HFFc6 (cell line): ENCODE data around the gene IL33. TPM values are rescaled to one million over a fixed set of nuclear protein-coding genes. Genes with fewer than 3 reads are reported as not detected.
A peak's percentile ranks its signal among the peaks of the same experiment; 100 is the strongest.

Experiments used
- DNase-seq: peaks from one replicate; pipeline ENCODE4 v3.0.0-alpha.2; 2018
- H3K27ac Mint-ChIP-seq: 2 replicates; pipeline ENCODE4 v1.8.0; 2020; ENCODE audit warnings: mild to moderate bottlenecking, mixed read lengths
- H3K27me3 Mint-ChIP-seq: 2 replicates; pipeline ENCODE4 v1.8.0; 2021; ENCODE audit warnings: mild to moderate bottlenecking, moderate library complexity, mixed read lengths; ENCODE audit not compliant: insufficient read depth
- H3K36me3 Mint-ChIP-seq: 2 replicates; pipeline ENCODE4 v1.8.0; 2021; ENCODE audit warnings: low read depth, mixed read lengths
- H3K4me1 Mint-ChIP-seq: 2 replicates; pipeline ENCODE4 v1.8.0; 2020; ENCODE audit warnings: low read depth, mixed read lengths
- H3K4me3 Mint-ChIP-seq: 2 replicates; pipeline ENCODE4 v1.8.0; 2020; ENCODE audit warnings: mild to moderate bottlenecking, moderate library complexity, mixed read lengths
- H3K9me3 Mint-ChIP-seq: 2 replicates; pipeline ENCODE4 v1.8.0; 2020; ENCODE audit warnings: mild to moderate bottlenecking, mixed read lengths
- CTCF ChIP-seq: fragments of 200-600 bp; sonication (generic); IDR thresholded peaks from 2 replicates; pipeline ENCODE4 v1.5.0; 2021; ENCODE audit warnings: antibody characterized with exemption, mild to moderate bottlenecking
- total RNA-seq, 6 experiments: library from RNA; stranded (reverse); fragmentation: NEBNext Ultra II Directional; extraction: Animal tissue kit (Norgen Biotek cat#: 25700); gene quantifications; 2 replicates in 1 of 6; 3 replicates in 5 of 6; pipeline ENCODE4 v1.2.3, GENCODE V29; 2021

The IL33 gene
- total RNA-seq, 6 experiments from 2014 or later = 0.09 TPM; not detected in 5

- Mint-ChIP-seq H3K4me3 (no peak overlapping the region), H3K9me3 (no peaks in the 10 kb centered on the region), H3K27ac (no peak overlapping the region), H3K27me3 (peaks cover 2% of the 10 kb centered on the region), H3K36me3 (no peaks in the 10 kb centered on the region), H3K4me1 (peaks cover 30% of the 10 kb centered on the region)
- DNase-seq = no peak
- no peak for TF ChIP-seq CTCF
Measured at GRCh38 chr9:6216951-6217350, 1.3 kb downstream of the IL33 start.

GRCh38 chr9:6218099-6218502, 2.5 kb downstream of the IL33 start:
- no peak overlapping the region; the same call in 1 of the 2 replicates for H3K27ac Mint-ChIP-seq
- no peak for TF ChIP-seq CTCF
- no peaks in the 10 kb centered on the region for H3K36me3 Mint-ChIP-seq
- H3K4me1 Mint-ChIP-seq = peaks cover 23% of the 10 kb centered on the region
- peak overlapping the region; percentile 25 for H3K4me3 Mint-ChIP-seq
- H3K27me3 Mint-ChIP-seq = peaks cover 2% of the 10 kb centered on the region
- no peaks in the 10 kb centered on the region for H3K9me3 Mint-ChIP-seq
- DNase-seq = peak; percentile 23

GRCh38 chr9:6219040-6219439, 3.4 kb downstream of the IL33 start:
- no peak for TF ChIP-seq CTCF
- DNase-seq = no peak
- Mint-ChIP-seq H3K9me3 (no peaks in the 10 kb centered on the region), H3K27me3 (peaks cover 2% of the 10 kb centered on the region), H3K36me3 (no peaks in the 10 kb centered on the region), H3K4me1 (peaks cover 20% of the 10 kb centered on the region), H3K4me3 (no peak overlapping the region), H3K27ac (no peak overlapping the region)

- no peak overlapping the region for H3K27ac Mint-ChIP-seq
- peaks cover 14% of the 10 kb centered on the region for H3K4me1 Mint-ChIP-seq
- peaks cover 2% of the 10 kb centered on the region; the same call in 1 of the 2 replicates for H3K27me3 Mint-ChIP-seq
- DNase-seq = no peak
- no peaks in the 10 kb centered on the region for H3K9me3 Mint-ChIP-seq
- no peak overlapping the region for H3K4me3 Mint-ChIP-seq
- no peak for TF ChIP-seq CTCF
- H3K36me3 Mint-ChIP-seq = no peaks in the 10 kb centered on the region
Measured at GRCh38 chr9:6219981-6220380, 4.4 kb downstream of the IL33 start.

- no peak for DNase-seq
- H3K27me3 Mint-ChIP-seq = no peaks in the 10 kb centered on the region; the same call in 1 of the 2 replicates
- no peak for TF ChIP-seq CTCF
- no peaks in the 10 kb centered on the region for H3K36me3 Mint-ChIP-seq
- no peak overlapping the region for H3K4me3 Mint-ChIP-seq
- H3K4me1 Mint-ChIP-seq = no peaks in the 10 kb centered on the region
- H3K9me3 Mint-ChIP-seq = no peaks in the 10 kb centered on the region
- no peak overlapping the region for H3K27ac Mint-ChIP-seq
Measured at GRCh38 chr9:6224393-6225154, 9.0 kb downstream of the IL33 start.
